C4-2B (cell line): ENCODE results near the gene CNGA1.

Experiments
- CTCF ChIP-seq: fragments of 450-650 bp; conservative IDR thresholded peaks from 2 replicates; pipeline ENCODE4 v1.5.1; 2017; ENCODE audit warnings: mild to moderate bottlenecking
- ZFX ChIP-seq: fragments of 450-650 bp; IDR thresholded peaks from 2 replicates; pipeline ENCODE4 v1.6.1; 2017

- TF ChIP-seq CTCF (no peak), ZFX (no peak)
These were observed 34.6 kb upstream of the CNGA1 start for GRCh38 chr4:48051078-48051477.
